GM12865 (cell line): ENCODE measurements around the gene FIBCD1.

ENCODE experiments used
- DNase-seq: peaks from one replicate; pipeline ENCODE4 v3.0.0; 2010; ENCODE audit warnings: low read depth
- H3K4me3 ChIP-seq: 2 replicates; pipeline ENCODE4 v1.5.1; 2011; ENCODE audit warnings: mild to moderate bottlenecking, low read depth, low read length, control low read depth
- TF ChIP-seq, protein P1 (sequence below): IDR thresholded peaks from 2 replicates; pipeline ENCODE4 v1.5.1; 2011; ENCODE audit warnings: low read length, control low read depth, low read depth, inconsistent platforms; ENCODE audit not compliant: insufficient read depth; ENCODE audit errors: missing control alignments

Gene FIBCD1

GRCh38 chr9:130936285-130937117 lies 2.5 kb downstream of the FIBCD1 start:
- no peak overlapping the region for H3K4me3 ChIP-seq
- no peak for DNase-seq

DNA sequence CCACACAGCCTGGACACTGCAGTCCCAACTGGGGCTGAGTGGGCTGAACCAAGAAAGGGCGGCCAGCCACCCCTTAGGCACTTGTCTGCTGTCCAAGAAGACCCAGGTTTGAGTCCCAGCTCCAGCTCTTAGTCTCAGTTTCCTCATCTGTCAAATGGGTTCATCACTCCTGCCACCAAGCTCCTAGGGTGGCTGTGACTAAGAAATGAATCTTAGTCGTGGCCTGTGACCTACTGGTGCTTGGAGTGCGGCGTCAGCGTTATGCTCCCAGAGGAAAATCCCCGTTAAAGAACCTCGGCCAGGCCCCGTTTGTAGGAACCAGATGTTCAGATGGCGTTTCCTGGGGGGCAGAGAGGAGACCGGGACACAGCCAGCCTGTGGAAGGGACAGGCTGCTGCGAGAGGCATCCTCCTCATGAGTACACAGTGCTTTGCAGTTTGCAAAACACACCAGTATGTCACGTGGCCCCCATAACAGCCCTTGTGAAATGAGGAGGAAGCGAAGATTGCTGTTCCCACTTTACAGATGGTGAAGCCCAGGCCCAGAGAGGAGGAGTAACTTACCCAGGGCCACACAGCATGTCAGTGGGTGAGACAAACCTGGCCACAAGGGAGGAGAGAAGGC lies 3.3 kb downstream of the FIBCD1 start:
- TF ChIP-seq, protein P1, sequence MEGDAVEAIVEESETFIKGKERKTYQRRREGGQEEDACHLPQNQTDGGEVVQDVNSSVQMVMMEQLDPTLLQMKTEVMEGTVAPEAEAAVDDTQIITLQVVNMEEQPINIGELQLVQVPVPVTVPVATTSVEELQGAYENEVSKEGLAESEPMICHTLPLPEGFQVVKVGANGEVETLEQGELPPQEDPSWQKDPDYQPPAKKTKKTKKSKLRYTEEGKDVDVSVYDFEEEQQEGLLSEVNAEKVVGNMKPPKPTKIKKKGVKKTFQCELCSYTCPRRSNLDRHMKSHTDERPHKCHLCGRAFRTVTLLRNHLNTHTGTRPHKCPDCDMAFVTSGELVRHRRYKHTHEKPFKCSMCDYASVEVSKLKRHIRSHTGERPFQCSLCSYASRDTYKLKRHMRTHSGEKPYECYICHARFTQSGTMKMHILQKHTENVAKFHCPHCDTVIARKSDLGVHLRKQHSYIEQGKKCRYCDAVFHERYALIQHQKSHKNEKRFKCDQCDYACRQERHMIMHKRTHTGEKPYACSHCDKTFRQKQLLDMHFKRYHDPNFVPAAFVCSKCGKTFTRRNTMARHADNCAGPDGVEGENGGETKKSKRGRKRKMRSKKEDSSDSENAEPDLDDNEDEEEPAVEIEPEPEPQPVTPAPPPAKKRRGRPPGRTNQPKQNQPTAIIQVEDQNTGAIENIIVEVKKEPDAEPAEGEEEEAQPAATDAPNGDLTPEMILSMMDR, result no peak
- no peak overlapping the region for H3K4me3 ChIP-seq
- DNase-seq, result no peak

More at GRCh38 chr9:130936285-130937117, 2.5 kb downstream of the FIBCD1 start:
- TF ChIP-seq, protein P1, result no peak

DNA sequence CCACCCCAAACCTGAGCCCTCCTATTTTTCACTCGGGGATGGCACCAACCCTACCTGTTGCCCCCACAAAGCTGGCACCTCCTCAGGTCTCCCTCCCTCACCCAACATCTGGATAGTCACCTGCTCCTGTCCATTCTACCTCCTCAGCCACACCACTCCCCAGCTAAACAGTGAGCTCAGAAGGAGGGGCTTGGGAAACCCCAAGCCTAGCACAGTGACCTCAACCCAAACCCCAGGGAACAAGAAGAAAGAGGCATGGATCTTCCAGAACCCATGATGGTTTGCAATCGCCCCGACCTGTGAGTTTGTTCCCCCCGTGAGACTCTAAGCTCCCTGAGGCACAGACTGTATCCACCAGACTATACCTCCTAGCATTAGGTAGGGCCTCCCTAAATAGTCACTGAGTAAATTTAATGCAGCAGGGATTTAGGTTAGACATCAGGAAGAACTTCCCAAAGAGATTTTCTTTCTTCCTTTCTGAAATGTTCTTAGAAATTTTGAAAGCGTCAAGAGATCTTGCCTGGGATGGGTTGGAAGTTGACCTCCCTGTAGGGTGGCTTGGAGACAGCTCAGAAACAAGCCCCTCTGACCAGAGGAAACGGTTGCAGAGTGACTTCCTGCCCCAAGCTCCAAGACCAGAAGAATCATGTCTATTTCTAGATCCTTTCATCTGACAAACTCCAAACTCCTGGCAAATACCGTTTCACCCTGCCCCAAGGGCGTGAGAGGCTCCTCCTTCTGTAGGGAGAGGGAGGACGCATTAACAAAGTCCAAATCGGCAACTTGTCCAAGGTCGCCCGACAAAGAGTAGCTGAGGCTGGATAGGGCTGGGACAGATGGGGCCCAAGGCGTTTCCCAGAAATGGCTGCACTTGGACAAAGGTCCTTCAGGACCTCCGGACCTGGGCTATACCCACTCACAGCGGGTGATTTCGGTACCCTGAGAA lies 4.1 kb downstream of the FIBCD1 start:
- TF ChIP-seq, protein P1, result no peak
- no peak for DNase-seq
- H3K4me3 ChIP-seq, result no peak overlapping the region

DNA sequence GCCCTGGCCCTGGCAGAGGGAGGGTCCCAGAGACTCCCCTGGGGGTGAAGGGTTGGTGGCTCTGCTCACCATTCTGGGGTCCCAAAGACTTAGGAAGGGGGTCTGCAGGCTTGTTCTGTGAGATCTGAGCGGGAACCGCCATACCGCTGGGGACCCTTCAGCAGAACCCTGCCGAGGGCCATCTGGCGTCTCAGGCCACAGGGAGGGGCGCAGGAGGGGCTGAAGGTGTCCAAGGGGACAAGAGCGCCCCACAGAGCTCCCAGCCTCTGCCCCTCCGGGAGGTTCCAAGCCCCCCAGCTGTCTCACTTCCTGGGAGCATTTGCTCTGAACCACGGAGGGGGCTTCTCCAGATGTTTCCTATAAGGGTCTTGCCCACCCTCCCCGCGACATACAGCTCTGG lies 4.8 kb downstream of the FIBCD1 start:
- no peak overlapping the region for H3K4me3 ChIP-seq
- TF ChIP-seq, protein P1, result no peak
- no peak for DNase-seq

DNA sequence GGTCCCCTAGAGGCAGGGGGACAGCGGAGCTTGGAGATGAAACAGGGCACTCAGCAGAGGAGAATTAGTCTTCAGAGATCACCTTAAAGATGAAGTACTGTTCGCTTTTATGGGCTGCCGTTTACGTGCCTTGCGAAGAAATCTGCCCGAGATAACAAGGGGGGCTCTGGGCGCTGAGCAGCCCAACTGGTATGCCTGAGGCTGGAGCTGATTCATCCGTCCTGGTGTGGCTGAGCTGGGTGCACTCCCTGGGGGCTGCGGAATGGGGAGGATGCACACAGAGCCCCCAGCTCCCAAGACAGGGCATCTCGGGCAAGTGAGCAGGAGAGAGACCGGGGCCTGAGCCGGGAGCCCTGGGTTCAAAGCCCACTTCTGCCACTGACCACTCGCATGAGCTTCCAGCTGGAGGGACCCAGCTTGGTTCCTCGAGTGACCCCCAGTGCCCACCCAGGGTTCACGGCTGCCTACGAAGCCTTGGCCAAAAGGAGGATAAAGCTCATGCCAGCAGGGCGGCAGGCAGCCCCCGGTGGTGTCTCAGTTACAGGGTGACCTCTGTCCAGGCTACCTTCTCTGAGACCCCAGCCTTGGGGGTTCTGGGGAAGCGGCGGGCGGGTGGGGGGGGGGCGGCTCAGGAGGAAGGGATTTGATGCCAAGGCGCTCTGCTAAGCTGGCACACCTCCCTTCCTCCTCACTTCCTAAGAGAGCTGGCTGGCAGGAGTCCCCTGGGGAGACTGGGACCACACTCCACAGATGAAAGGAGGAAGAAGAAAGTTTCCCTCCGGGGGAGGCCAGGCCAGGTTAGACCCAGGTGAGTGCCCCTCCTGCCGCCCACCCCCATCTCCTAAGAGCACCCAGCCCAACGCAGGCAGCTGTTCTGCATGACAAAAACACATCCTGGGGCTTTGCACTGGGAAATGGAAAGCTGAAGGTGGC lies 5.7 kb downstream of the FIBCD1 start:
- TF ChIP-seq, protein P1, result no peak
- no peak overlapping the region for H3K4me3 ChIP-seq
- no peak for DNase-seq
